AG10803 (cell line): ENCODE measurements around the gene SULF2.

Source experiments
- DNase-seq: peaks from one replicate; pipeline ENCODE4 v3.0.0; 2010; ENCODE audit warnings: low read depth
- H3K4me3 ChIP-seq: 2 replicates; pipeline ENCODE4 v1.5.1; 2011; ENCODE audit warnings: mild to moderate bottlenecking, low read length, control low read depth
- CTCF ChIP-seq: conservative IDR thresholded peaks from 2 replicates; pipeline ENCODE4 v1.5.1; 2011; ENCODE audit warnings: mild to moderate bottlenecking, low read length, control low read depth, inconsistent platforms

Gene SULF2

GRCh38 chr20:47775841-47776240 is 9.4 kb downstream of the SULF2 start:
- no peak for TF ChIP-seq CTCF
- no peak overlapping the region for H3K4me3 ChIP-seq
- DNase-seq, result no peak

GRCh38 chr20:47775039-47775438 is 10.2 kb downstream of the SULF2 start:
- H3K4me3 ChIP-seq, result no peak overlapping the region
- no peak for DNase-seq
- TF ChIP-seq CTCF, result no peak

GRCh38 chr20:47774131-47774777 is 11.0 kb downstream of the SULF2 start:
- no peak for TF ChIP-seq CTCF
- no peak overlapping the region for H3K4me3 ChIP-seq
- no peak for DNase-seq

- DNase-seq, result no peak
- H3K4me3 ChIP-seq, result no peak overlapping the region
- TF ChIP-seq CTCF, result no peak
These were observed 11.9 kb downstream of the SULF2 start for GRCh38 chr20:47773371-47773786.

GRCh38 chr20:47770935-47771334 is 14.3 kb downstream of the SULF2 start:
- no peak for DNase-seq
- no peak overlapping the region for H3K4me3 ChIP-seq
- no peak for TF ChIP-seq CTCF

- TF ChIP-seq CTCF, result no peak
- DNase-seq, result no peak
- H3K4me3 ChIP-seq, result no peak overlapping the region
These were observed 17.1 kb downstream of the SULF2 start for GRCh38 chr20:47768016-47768824.
